Measurements from ENCODE around the gene KCNH5. TPM values are rescaled to one million over a fixed set of nuclear protein-coding genes. Genes with fewer than 3 reads are reported as not detected.

The KCNH5 gene
- total RNA-seq, 1 donor from 2014 or later: not detected

- no peak overlapping the region for H3K4me3 ChIP-seq
- no peak overlapping the region for H3K27ac ChIP-seq (replicated peaks)
- no peak for TF ChIP-seq CTCF (IDR thresholded peaks at IDR 0.05; ENCODE audit: borderline replicate concordance)
- H3K27me3 ChIP-seq (ENCODE audit: low read depth): no peaks in the 10 kb centered on the region
- intact Hi-C loops (cut with micrococcal nuclease): no loop called here
- no peak for DNase-seq
- H3K36me3 ChIP-seq: no peaks in the 10 kb centered on the region
- no peaks in the 10 kb centered on the region for H3K4me1 ChIP-seq
- H3K9me3 ChIP-seq (replicated peaks): peaks cover 11% of the 10 kb centered on the region
These were observed 131.2 kb downstream of the KCNH5 start for GRCh38 chr14:62914025-62914424.

- no peaks in the 10 kb centered on the region for H3K36me3 ChIP-seq
- no peak for DNase-seq
- H3K9me3 ChIP-seq (replicated peaks): peaks cover 11% of the 10 kb centered on the region
- no peak overlapping the region for H3K4me3 ChIP-seq
- H3K27me3 ChIP-seq (ENCODE audit: low read depth): no peaks in the 10 kb centered on the region
- no peak for TF ChIP-seq CTCF (IDR thresholded peaks at IDR 0.05; ENCODE audit: borderline replicate concordance)
- no peak overlapping the region for H3K27ac ChIP-seq (replicated peaks)
- intact Hi-C loops (cut with micrococcal nuclease): no loop called here
- no peaks in the 10 kb centered on the region for H3K4me1 ChIP-seq
These were observed 136.8 kb downstream of the KCNH5 start for GRCh38 chr14:62908506-62908905.

GRCh38 chr14:62905566-62905965 is 139.7 kb downstream of the KCNH5 start:
- H3K4me1 ChIP-seq: no peaks in the 10 kb centered on the region
- TF ChIP-seq CTCF (IDR thresholded peaks at IDR 0.05; ENCODE audit: borderline replicate concordance): no peak
- peaks cover 7% of the 10 kb centered on the region for H3K9me3 ChIP-seq (replicated peaks)
- no peaks in the 10 kb centered on the region for H3K36me3 ChIP-seq
- H3K4me3 ChIP-seq: no peak overlapping the region
- intact Hi-C loops (cut with micrococcal nuclease): no loop called here
- no peaks in the 10 kb centered on the region for H3K27me3 ChIP-seq (ENCODE audit: low read depth)
- DNase-seq: no peak
- no peak overlapping the region for H3K27ac ChIP-seq (replicated peaks)

GRCh38 chr14:62897771-62898170 is 147.5 kb downstream of the KCNH5 start:
- H3K27ac ChIP-seq (replicated peaks): no peak overlapping the region

GRCh38 chr14:62896932-62897456 is 148.3 kb downstream of the KCNH5 start:
- Histone ChIP-seq H3K27ac (replicated peaks) (no peak overlapping the region), H3K4me3 (no peak overlapping the region), H3K27me3 (ENCODE audit: low read depth) (no peaks in the 10 kb centered on the region), H3K36me3 (no peaks in the 10 kb centered on the region), H3K9me3 (replicated peaks) (peaks cover 7% of the 10 kb centered on the region), H3K4me1 (no peaks in the 10 kb centered on the region)
- DNase-seq: no peak
- TF ChIP-seq CTCF (IDR thresholded peaks at IDR 0.05; ENCODE audit: borderline replicate concordance): no peak
- intact Hi-C loops (cut with micrococcal nuclease): no loop called here

More at GRCh38 chr14:62897771-62898170, 147.5 kb downstream of the KCNH5 start:
- H3K36me3 ChIP-seq: no peaks in the 10 kb centered on the region
- intact Hi-C loops (cut with micrococcal nuclease): no loop called here
- no peak for TF ChIP-seq CTCF (IDR thresholded peaks at IDR 0.05; ENCODE audit: borderline replicate concordance)
- peaks cover 7% of the 10 kb centered on the region for H3K9me3 ChIP-seq (replicated peaks)
- H3K4me1 ChIP-seq: no peaks in the 10 kb centered on the region
- DNase-seq: no peak
- no peaks in the 10 kb centered on the region for H3K27me3 ChIP-seq (ENCODE audit: low read depth)
- H3K4me3 ChIP-seq: no peak overlapping the region

Data from left ventricle myocardium inferior (tissue), 1 donor.